ENCODE data around the gene NT5DC4. TPM values are rescaled to one million over a fixed set of nuclear protein-coding genes. Genes with fewer than 3 reads are reported as not detected.

The NT5DC4 gene
- polyA plus RNA-seq, 1 of the 3 experiments (the other 2 are of a cell fraction) = not detected

- H3K27me3 ChIP-seq (ENCODE audit: insufficient read depth) = no peaks in the 10 kb centered on the region; the same call in 1 of the 2 replicates
- H3K9ac ChIP-seq = no peak overlapping the region
- WGBS (ENCODE audit: low lambda C conversion rate) = 55% methylated on average over 11 of the region's 12 CpGs
- ChIA-PET POLR2A (no interaction called here), CTCF (interaction anchor here (0.6 to 2.2 kb wide), 2 partner anchors 8 to 30 kb away, joined by 3 to 13 read pairs; no protein-coding TSS in a partner anchor)
- H3F3A ChIP-seq (replicated peaks; ENCODE audit: insufficient read depth) = no peaks in the 10 kb centered on the region
- H3K36me3 ChIP-seq (replicated peaks in 1 of 2; ENCODE audit: control insufficient read depth in 1 of 2, insufficient read depth in 2 of 2, low read length in 1 of 2) = no peaks in the 10 kb centered on the region
- H3K27ac ChIP-seq (ENCODE audit: low read depth in 2 of 2, low read length in 1 of 2) = no peak overlapping the region
- no peak for TF ChIP-seq ZBTB33 (IDR thresholded peaks at IDR 0.05; ENCODE audit: borderline replicate concordance, low read depth)
- no peak overlapping the region for H3K4me3 ChIP-seq (ENCODE audit: low read depth in 2 of 2, low read length in 1 of 2)
- H2AFZ ChIP-seq (ENCODE audit: low read depth) = no peak overlapping the region
- H3K79me2 ChIP-seq (ENCODE audit: insufficient read depth) = no peaks in the 10 kb centered on the region
- DNase-seq = no peak
- H3K4me2 ChIP-seq = no peak overlapping the region
- H3K9me2 ChIP-seq = no peaks in the 10 kb centered on the region
- H3K9me3 ChIP-seq = no peaks in the 10 kb centered on the region
- no peaks in the 10 kb centered on the region for H3K4me1 ChIP-seq (ENCODE audit: control insufficient read depth in 1 of 2, insufficient read depth in 2 of 2, low read depth in 1 of 2, low read length in 1 of 2)
- H4K20me1 ChIP-seq (ENCODE audit: insufficient read depth) = no peaks in the 10 kb centered on the region
Measured at GRCh38 chr2:112718863-112719370, 1.9 kb upstream of the NT5DC4 start.

GRCh38 chr2:112721819-112722522, 1.2 kb downstream of the NT5DC4 start:
- TF ChIP-seq MXI1 (IDR thresholded peaks at IDR 0.05; ENCODE audit: low read depth, low read length) (no peak), FOSL2 (IDR thresholded peaks at IDR 0.05; ENCODE audit: borderline replicate concordance, low read depth) (no peak), EZH2phosphoT487 (IDR thresholded peaks at IDR 0.05; ENCODE audit: borderline replicate concordance, low read depth) (no peak), TAF1 (IDR thresholded peaks at IDR 0.05; ENCODE audit: borderline replicate concordance, low read depth, low read length) (no peak), POLR2AphosphoS5 (IDR thresholded peaks at IDR 0.05; ENCODE audit: low read depth, low read length) (no peak), NFIC (IDR thresholded peaks at IDR 0.05; ENCODE audit: borderline replicate concordance) (no peak), ZBTB33 (IDR thresholded peaks at IDR 0.05; ENCODE audit: borderline replicate concordance, low read depth) (no peak), GATA2 (CRISPR knock-in tag; IDR thresholded peaks at IDR 0.05) (no peak)
- Histone ChIP-seq H2AFZ (ENCODE audit: low read depth) (no peak overlapping the region), H3K36me3 (replicated peaks in 1 of 2; ENCODE audit: control insufficient read depth in 1 of 2, insufficient read depth in 2 of 2, low read length in 1 of 2) (no peaks in the 10 kb centered on the region), H3K27me3 (ENCODE audit: insufficient read depth) (no peaks in the 10 kb centered on the region; the same call in 1 of the 2 replicates), H3K4me2 (no peak overlapping the region), H3K9me2 (no peaks in the 10 kb centered on the region), H3K4me3 (ENCODE audit: low read depth in 2 of 2, low read length in 1 of 2) (no peak overlapping the region), H3K4me1 (ENCODE audit: control insufficient read depth in 1 of 2, insufficient read depth in 2 of 2, low read depth in 1 of 2, low read length in 1 of 2) (peaks cover 0 to 2% of the 10 kb centered on the region in 2 experiments; a peak in 1 of 4 replicates), H3F3A (replicated peaks; ENCODE audit: insufficient read depth) (no peaks in the 10 kb centered on the region), H3K9ac (no peak overlapping the region), H3K9me3 (no peaks in the 10 kb centered on the region), H3K79me2 (ENCODE audit: insufficient read depth) (no peaks in the 10 kb centered on the region), H3K27ac (ENCODE audit: low read depth in 2 of 2, low read length in 1 of 2) (no peak overlapping the region), H4K20me1 (ENCODE audit: insufficient read depth) (no peaks in the 10 kb centered on the region)
- DNase-seq = no peak
- POLR2A ChIA-PET = no interaction called here
- 90% methylated on average over 12 of the region's 23 CpGs for WGBS (ENCODE audit: low lambda C conversion rate)
- CTCF ChIA-PET = interaction anchor here (0.9 to 1.5 kb wide), 2 partner anchors 28 to 31 kb away, joined by 3 to 4 read pairs; no protein-coding TSS in a partner anchor
